ENCODE data around the gene TGM1.

TGM1 gene

GRCh38 chr14:24271134-24271833, 8.3 kb upstream of the TGM1 start, which contains the start of gene RABGGTA:
TSS of gene RABGGTA (minus strand) at chr14:24271597. CDS start at chr14:24271115, 482 bp downstream.
- DNase-seq (ENCODE audit: low spot score): peak; percentile 92

- no peak for DNase-seq (ENCODE audit: low spot score)
Observed at GRCh38 chr14:24270537-24271133, 7.7 kb upstream of the TGM1 start.

- no peak for DNase-seq (ENCODE audit: low spot score)
Observed at GRCh38 chr14:24269910-24270536, 7.0 kb upstream of the TGM1 start.

GRCh38 chr14:24269368-24269767, 6.4 kb upstream of the TGM1 start:
- DNase-seq (ENCODE audit: low spot score): no peak

- no peak for DNase-seq (ENCODE audit: low spot score)
Observed at GRCh38 chr14:24268225-24268624, 5.2 kb upstream of the TGM1 start.

- DNase-seq (ENCODE audit: low spot score): no peak
Observed at GRCh38 chr14:24267516-24267915, 4.5 kb upstream of the TGM1 start.

- no peak for DNase-seq (ENCODE audit: low spot score)
Observed at GRCh38 chr14:24266344-24267244, 3.6 kb upstream of the TGM1 start.

GRCh38 chr14:24264298-24264697, 1.3 kb upstream of the TGM1 start:
- DNase-seq (ENCODE audit: low spot score): no peak

- no peak for DNase-seq (ENCODE audit: low spot score)
Observed at GRCh38 chr14:24263848-24264247, 871 bp upstream of the TGM1 start.

- DNase-seq (ENCODE audit: low spot score): no peak
Observed at GRCh38 chr14:24261969-24262327, 1.0 kb downstream of the TGM1 start.

- DNase-seq (ENCODE audit: low spot score): no peak
Observed at GRCh38 chr14:24261256-24261968, 1.6 kb downstream of the TGM1 start.

- DNase-seq (ENCODE audit: low spot score): no peak
Observed at GRCh38 chr14:24260780-24261157, 2.2 kb downstream of the TGM1 start.

GRCh38 chr14:24260026-24260779, 2.8 kb downstream of the TGM1 start:
- no peak for DNase-seq (ENCODE audit: low spot score)

GRCh38 chr14:24259282-24260025, 3.5 kb downstream of the TGM1 start:
- DNase-seq (ENCODE audit: low spot score): no peak

- DNase-seq (ENCODE audit: low spot score): no peak
Observed at GRCh38 chr14:24258548-24259265, 4.3 kb downstream of the TGM1 start.

GRCh38 chr14:24258119-24258518, 4.9 kb downstream of the TGM1 start:
- DNase-seq (ENCODE audit: low spot score): no peak

GRCh38 chr14:24256960-24257359, 6.0 kb downstream of the TGM1 start:
- no peak for DNase-seq (ENCODE audit: low spot score)

GRCh38 chr14:24255931-24256711, 6.9 kb downstream of the TGM1 start:
- no peak for DNase-seq (ENCODE audit: low spot score)

GRCh38 chr14:24255438-24255837, 7.5 kb downstream of the TGM1 start:
- DNase-seq (ENCODE audit: low spot score): no peak
